H1 (cell line): ENCODE data around the gene DLG4. TPM values are rescaled to one million over a fixed set of nuclear protein-coding genes. Genes with fewer than 3 reads are reported as not detected.

Source experiments
- CTCF ChIA-PET: fragments of 300-600 bp; sonication (Branson Sonifier 250); formaldehyde crosslinking; loops from one replicate; lab custom pipeline; 2021; ENCODE audit not compliant: partially characterized antibody; lab: Charles Lee
- POLR2A ChIA-PET: fragments of 300-600 bp; sonication (Branson Sonifier 250); formaldehyde crosslinking; loops from one replicate; lab custom pipeline; 2021; ENCODE audit warnings: inconsistent platforms; ENCODE audit not compliant: partially characterized antibody; lab: Charles Lee
- DNase-seq, 2 experiments: peaks; one replicate each; pipeline versions ENCODE4 v3.0.0 to v3.0.0-alpha.2; 2010 to 2022; ENCODE audit warnings: low spot score in 2 of 2, low read depth in 1 of 2, mixed read lengths in 1 of 2
- FAIRE-seq: peaks from 2 replicates; lab custom pipeline; 2011; peaks lifted over from hg19 to GRCh38; lab: Jason Lieb, UNC
- H2AFZ ChIP-seq: 2 replicates; pipeline ENCODE4 v1.8.1; 2012; ENCODE audit warnings: low read length, inconsistent platforms
- H2AK5ac ChIP-seq: 2 replicates; pipeline ENCODE4 v1.6.1; 2013; ENCODE audit warnings: low read depth, low read length
- H2BK120ac ChIP-seq: replicated peaks from 2 replicates; pipeline ENCODE3; 2013; ENCODE audit warnings: low read depth, low read length, inconsistent platforms
- H2BK12ac ChIP-seq: 2 replicates; pipeline ENCODE4 v1.6.1; 2013; ENCODE audit warnings: low read depth, low read length
- H2BK15ac ChIP-seq: 2 replicates; pipeline ENCODE4 v1.6.1; 2013; ENCODE audit warnings: low read length
- H2BK20ac ChIP-seq: 2 replicates; pipeline ENCODE4 v1.6.1; 2013; ENCODE audit warnings: low read length
- H2BK5ac ChIP-seq: 2 replicates; pipeline ENCODE4 v1.6.1; 2013; ENCODE audit warnings: low read depth, low read length
- H3K14ac ChIP-seq: 2 replicates; pipeline ENCODE4 v1.6.1; 2013; ENCODE audit warnings: inconsistent platforms; ENCODE audit not compliant: insufficient read length
- H3K18ac ChIP-seq: 2 replicates; pipeline ENCODE4 v1.6.1; 2013; ENCODE audit warnings: low read length; ENCODE audit errors: extremely low read depth
- H3K23ac ChIP-seq: 2 replicates; pipeline ENCODE4 v1.6.1; 2013; ENCODE audit warnings: inconsistent platforms; ENCODE audit not compliant: insufficient read length
- H3K23me2 ChIP-seq: 2 replicates; pipeline ENCODE4 v1.6.1; 2013; ENCODE audit warnings: low read depth, low read length
- H3K27ac ChIP-seq: 2 replicates; pipeline ENCODE4 v1.6.1; 2011; ENCODE audit warnings: low read depth, low read length, inconsistent platforms
- H3K27me3 ChIP-seq, 4 experiments: replicated peaks in 1 of 4; 1 replicate in 1 of 4; 2 replicates in 3 of 4; pipeline versions ENCODE4 v1.6.1 to v1.8.1; 2011 to 2013; ENCODE audit warnings: low read length in 3 of 4, mild to moderate bottlenecking in 3 of 4, inconsistent platforms in 2 of 4, mixed read lengths in 2 of 4, moderate library complexity in 1 of 4; ENCODE audit not compliant: control insufficient read depth in 3 of 4, insufficient read depth in 3 of 4; ENCODE audit errors: extremely low read depth in 1 of 4
- H3K36me3 ChIP-seq, 4 experiments: 2 replicates each; pipeline versions ENCODE4 v1.6.1 to v1.8.1; 2011 to 2013; ENCODE audit warnings: mild to moderate bottlenecking in 4 of 4, low read length in 3 of 4, moderate library complexity in 2 of 4, control low read depth in 1 of 4, inconsistent platforms in 1 of 4; ENCODE audit not compliant: insufficient read depth in 4 of 4, control insufficient read depth in 2 of 4
- H3K4ac ChIP-seq: replicated peaks from 2 replicates; pipeline ENCODE3; 2013; ENCODE audit warnings: low read length, low read depth, mixed read lengths, inconsistent platforms; ENCODE audit not compliant: insufficient read length
- H3K4me1 ChIP-seq, 4 experiments: replicated peaks in 1 of 4; 1 replicate in 1 of 4; 2 replicates in 3 of 4; pipeline versions ENCODE4 v1.6.1 to v1.8.1; 2011 to 2013; ENCODE audit warnings: low read length in 3 of 4, inconsistent platforms in 2 of 4, mixed read lengths in 1 of 4; ENCODE audit not compliant: insufficient read depth in 4 of 4, control insufficient read depth in 3 of 4
- H3K4me2 ChIP-seq, 2 experiments: 2 replicates each; pipeline versions ENCODE4 v1.6.1 to v1.8.1; 2011 to 2013; ENCODE audit warnings: low read depth in 2 of 2, low read length in 2 of 2, control low read depth in 1 of 2, inconsistent platforms in 1 of 2, mild to moderate bottlenecking in 1 of 2; ENCODE audit not compliant: insufficient read depth in 1 of 2
- H3K4me3 ChIP-seq, 4 experiments: fragments of 200-600, 300-600 bp in 1 of 4; sonication (generic), shearing (Covaris generic), sonication (Bioruptor Twin) in 1 of 4; 2 replicates each; pipeline versions ENCODE4 v1.5.1 to v1.8.1; 2011 to 2016; ENCODE audit warnings: low read length in 4 of 4, low read depth in 3 of 4, control low read depth in 2 of 4, inconsistent platforms in 2 of 4, mild to moderate bottlenecking in 2 of 4, mixed read lengths in 1 of 4, moderate library complexity in 1 of 4; ENCODE audit not compliant: insufficient read depth in 2 of 4; ENCODE audit errors: extremely low read depth in 1 of 4
- H3K56ac ChIP-seq: replicated peaks from 2 replicates; pipeline ENCODE3; 2013; ENCODE audit warnings: low read depth, mild to moderate bottlenecking, mixed read lengths, low read length, inconsistent platforms; ENCODE audit not compliant: insufficient read length
- H3K79me1 ChIP-seq: 2 replicates; pipeline ENCODE4 v1.6.1; 2013; ENCODE audit warnings: low read depth, low read length, control low read depth
- H3K79me2 ChIP-seq, 2 experiments: 2 replicates each; pipeline versions ENCODE4 v1.6.1 to v1.8.1; 2012 to 2013; ENCODE audit warnings: low read length in 2 of 2, mild to moderate bottlenecking in 2 of 2, inconsistent platforms in 1 of 2; ENCODE audit not compliant: insufficient read depth in 2 of 2, control insufficient read depth in 1 of 2
- H3K9ac ChIP-seq, 4 experiments: replicated peaks in 1 of 4; 1 replicate in 1 of 4; 2 replicates in 3 of 4; pipeline versions ENCODE4 v1.6.1 to v1.8.1; 2011 to 2013; ENCODE audit warnings: low read depth in 3 of 4, low read length in 3 of 4, control low read depth in 2 of 4, mild to moderate bottlenecking in 2 of 4, moderate library complexity in 2 of 4, inconsistent platforms in 1 of 4; ENCODE audit errors: extremely low read depth in 1 of 4
- H3K9me3 ChIP-seq, 2 experiments: 2 replicates each; pipeline versions ENCODE4 v1.6.1 to v1.8.1; 2012 to 2013; ENCODE audit warnings: mild to moderate bottlenecking in 2 of 2, moderate library complexity in 2 of 2, control low read depth in 1 of 2, inconsistent platforms in 1 of 2, low read depth in 1 of 2, low read length in 1 of 2, mixed read lengths in 1 of 2; ENCODE audit not compliant: insufficient read depth in 2 of 2
- H4K20me1 ChIP-seq, 2 experiments: replicated peaks in 1 of 2; 2 replicates each; pipeline versions ENCODE3 to v1.8.1; 2011 to 2013; ENCODE audit warnings: inconsistent platforms in 2 of 2, low read length in 2 of 2, mild to moderate bottlenecking in 1 of 2; ENCODE audit not compliant: insufficient read depth in 2 of 2, control insufficient read depth in 1 of 2
- H4K5ac ChIP-seq: 2 replicates; pipeline ENCODE4 v1.6.1; 2013; ENCODE audit warnings: low read length, low read depth, mixed read lengths, inconsistent platforms; ENCODE audit not compliant: insufficient read length
- H4K8ac ChIP-seq: 2 replicates; pipeline ENCODE4 v1.8.0; 2013; ENCODE audit warnings: mild to moderate bottlenecking, moderate library complexity, low read length, inconsistent platforms; ENCODE audit not compliant: insufficient read depth; ENCODE audit errors: extremely low read depth
- H4K91ac ChIP-seq: replicated peaks from 2 replicates; pipeline ENCODE3; 2013; ENCODE audit warnings: low read length, mixed read lengths, inconsistent platforms; ENCODE audit not compliant: insufficient read length
- BCL11A ChIP-seq, 2 experiments: IDR thresholded peaks; one replicate each; pipeline ENCODE4 v1.6.1; 2011; ENCODE audit warnings: low read depth in 2 of 2, low read length in 2 of 2, mild to moderate bottlenecking in 2 of 2
- CHD2 ChIP-seq: IDR thresholded peaks from 2 replicates; pipeline ENCODE4 v1.6.1; 2012; ENCODE audit warnings: low read length, improper control_type of control experiment
- MAFK ChIP-seq: IDR thresholded peaks from 2 replicates; pipeline ENCODE4 v1.6.1; 2012; ENCODE audit warnings: low read depth, mild to moderate bottlenecking, improper control_type of control experiment, low read length
- POLR2AphosphoS5 ChIP-seq: IDR thresholded peaks from 2 replicates; pipeline ENCODE4 v1.6.1; 2011; ENCODE audit warnings: low read depth, low read length
- TAF7 ChIP-seq: optimal IDR thresholded peaks from 2 replicates; pipeline ENCODE3; 2011; ENCODE audit warnings: low read depth, mild to moderate bottlenecking, inconsistent platforms, low read length, moderate library complexity, borderline replicate concordance
- WGBS, 2 experiments: shearing (Covaris generic) in 1 of 2; methylation state at CpG; one replicate each; pipeline versions ENCODE4 v1.1.6 to v1.1.7; 2013 to 2015; ENCODE audit warnings: low lambda C conversion rate in 2 of 2, mixed read lengths in 2 of 2, inconsistent platforms in 1 of 2, low coverage in 1 of 2, missing lambda C conversion rate in 1 of 2; ENCODE audit not compliant: insufficient replicate concordance in 2 of 2, insufficient coverage in 1 of 2, insufficient read length in 1 of 2; ENCODE audit errors: extremely low coverage in 1 of 2, missing lambda C conversion rate in 1 of 2; 5-methylcytosine and 5-hydroxymethylcytosine counted together
- polyA plus RNA-seq, 7 experiments: library from polyadenylated mRNA; depleted of rRNA in 3 of 7; stranded (reverse) in 5 of 7; unstranded in 2 of 7; fragments of >200 nt in 5 of 7; fragments of 200-250 nt in 2 of 7; gene quantifications; 1 replicate in 5 of 7; 2 replicates in 1 of 7; 4 replicates in 1 of 7; pipeline versions ENCODE4 v1.2.1 to v1.2.3, GENCODE V29; 2011 to 2013; ENCODE audit warnings: missing spikeins in 2 of 7, mixed read lengths in 2 of 7
- total RNA-seq: library from RNA; stranded (reverse); fragmentation: NEBNext Ultra II Directional; extraction: Animal tissue kit (Norgen Biotek cat#: 25700); gene quantifications from 2 replicates; pipeline ENCODE4 v1.2.1, GENCODE V29; 2021
- TF ChIP-seq, protein P1 (sequence below): IDR thresholded peaks from 2 replicates; pipeline ENCODE4 v1.6.1; 2012; ENCODE audit warnings: low read length, inconsistent platforms
- TF ChIP-seq, protein P2 (sequence below), 3 experiments: IDR thresholded peaks; 1 replicate in 2 of 3; 2 replicates in 1 of 3; pipeline versions ENCODE4 v1.5.1 to v1.6.1; 2011; ENCODE audit warnings: low read length in 3 of 3, mild to moderate bottlenecking in 3 of 3, inconsistent platforms in 2 of 3, low read depth in 1 of 3, moderate library complexity in 1 of 3; ENCODE audit not compliant: insufficient read depth in 1 of 3; ENCODE audit errors: control extremely low read depth in 1 of 3

DLG4 gene
- total and polyA plus RNA-seq, 2 of the 8 experiments (the other 6 are each of a cell fraction or from before 2014, with no cell fraction given), result 18.9 to 45.9 TPM

DNA sequence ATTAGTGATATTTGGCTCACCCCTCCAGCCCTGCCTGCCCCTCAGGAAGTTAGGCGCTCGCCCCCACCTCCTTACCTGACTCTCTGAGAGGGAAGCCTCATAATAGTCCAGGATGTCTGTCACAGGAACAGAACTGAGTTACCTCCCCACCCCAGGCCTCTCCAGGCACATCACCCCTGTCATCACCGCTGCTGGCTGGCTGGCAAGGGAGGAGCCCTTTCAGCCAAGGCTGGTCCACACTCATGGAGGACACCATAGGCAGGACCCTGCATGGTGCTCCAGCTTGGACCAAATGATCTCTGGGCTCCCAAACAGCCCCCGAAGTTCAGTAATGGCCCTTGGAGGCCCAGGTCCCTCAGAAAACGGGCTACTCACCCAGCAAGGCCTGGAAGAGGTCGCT is 1.5 kb downstream of the DLG4 start:
- peak overlapping the region; percentile 48 for H3K18ac ChIP-seq
- H3K27ac ChIP-seq, result no peak overlapping the region
- DNase-seq (no peak), FAIRE-seq (no peak)
- no peak overlapping the region for H3K14ac ChIP-seq
- ChIA-PET POLR2A (interaction anchor here (1.0 to 10.7 kb wide), 11 partner anchors 9 to 95 kb away, joined by 3 to 386 read pairs (median 8); partner anchors contain the start of genes CLDN7, CTDNEP1, DVL2 and ELP5), CTCF (interaction anchor here (4.3 kb wide), 1 partner anchor 79 kb away, joined by 18 read pairs; no protein-coding TSS in a partner anchor)
- no peak overlapping the region for H2BK20ac ChIP-seq
- H2BK5ac ChIP-seq, result peak overlapping the region; percentile 1; the same call in 1 of the 2 replicates
- H4K5ac ChIP-seq, result no peak overlapping the region
- no peak overlapping the region for H2BK120ac ChIP-seq
- H3K79me2 ChIP-seq, result peaks cover 0 to 15% of the 10 kb centered on the region in 2 experiments; a peak in 2 of 4 replicates
- H2BK12ac ChIP-seq, result peak overlapping the region; percentile 92; the same call in 1 of the 2 replicates
- no peaks in the 10 kb centered on the region; the same call in 1 of the 2 replicates for H3K79me1 ChIP-seq
- H3K23me2 ChIP-seq, result peaks cover 23% of the 10 kb centered on the region; the same call in 1 of the 2 replicates
- no peaks in the 10 kb centered on the region for H3K9me3 ChIP-seq
- peaks cover 9 to 14% of the 10 kb centered on the region in 2 experiments for H4K20me1 ChIP-seq
- H3K4me2 ChIP-seq, result peak overlapping the region; percentile 68 to 69
- no peaks in the 10 kb centered on the region for H3K27me3 ChIP-seq
- H2BK15ac ChIP-seq, result peak overlapping the region; percentile 61; the same call in 1 of the 2 replicates
- H3K4me3 ChIP-seq, result peak overlapping the region in 3 of 4 experiments; percentile 13 to 75 (median 15); a peak in 3 of 8 replicates
- 74% methylated on average over 6 of the region's 6 CpGs; no CpG with 5 or more reads in 1 of the 2 experiments for WGBS, 2 experiments
- no peak overlapping the region for H2AFZ ChIP-seq
- H3K4me1 ChIP-seq, result peaks cover 6 to 41% (median 22%) of the 10 kb centered on the region in 4 experiments
- no peak overlapping the region for H3K56ac ChIP-seq
- H3K9ac ChIP-seq, result no peak overlapping the region
- no peak overlapping the region for H3K23ac ChIP-seq
- no peak overlapping the region for H2AK5ac ChIP-seq
- H3K36me3 ChIP-seq, result peaks cover 6 to 15% (median 10%) of the 10 kb centered on the region in 4 experiments; a peak in 6 of 8 replicates
- peak overlapping the region; percentile 71 for H4K91ac ChIP-seq
- H3K4ac ChIP-seq, result no peak overlapping the region
- H4K8ac ChIP-seq, result no peak overlapping the region
- no peak for TF ChIP-seq TAF7
- TF ChIP-seq POLR2AphosphoS5, result no peak
- TF ChIP-seq, protein P1, sequence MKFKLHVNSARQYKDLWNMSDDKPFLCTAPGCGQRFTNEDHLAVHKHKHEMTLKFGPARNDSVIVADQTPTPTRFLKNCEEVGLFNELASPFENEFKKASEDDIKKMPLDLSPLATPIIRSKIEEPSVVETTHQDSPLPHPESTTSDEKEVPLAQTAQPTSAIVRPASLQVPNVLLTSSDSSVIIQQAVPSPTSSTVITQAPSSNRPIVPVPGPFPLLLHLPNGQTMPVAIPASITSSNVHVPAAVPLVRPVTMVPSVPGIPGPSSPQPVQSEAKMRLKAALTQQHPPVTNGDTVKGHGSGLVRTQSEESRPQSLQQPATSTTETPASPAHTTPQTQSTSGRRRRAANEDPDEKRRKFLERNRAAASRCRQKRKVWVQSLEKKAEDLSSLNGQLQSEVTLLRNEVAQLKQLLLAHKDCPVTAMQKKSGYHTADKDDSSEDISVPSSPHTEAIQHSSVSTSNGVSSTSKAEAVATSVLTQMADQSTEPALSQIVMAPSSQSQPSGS, result no peak
- TF ChIP-seq BCL11A (IDR thresholded peaks at IDR 0.05; ENCODE audit: low read depth in 2 of 2, low read length in 2 of 2), result no peak
- no peak for TF ChIP-seq CHD2
- no peak for TF ChIP-seq MAFK
- TF ChIP-seq, protein P2, sequence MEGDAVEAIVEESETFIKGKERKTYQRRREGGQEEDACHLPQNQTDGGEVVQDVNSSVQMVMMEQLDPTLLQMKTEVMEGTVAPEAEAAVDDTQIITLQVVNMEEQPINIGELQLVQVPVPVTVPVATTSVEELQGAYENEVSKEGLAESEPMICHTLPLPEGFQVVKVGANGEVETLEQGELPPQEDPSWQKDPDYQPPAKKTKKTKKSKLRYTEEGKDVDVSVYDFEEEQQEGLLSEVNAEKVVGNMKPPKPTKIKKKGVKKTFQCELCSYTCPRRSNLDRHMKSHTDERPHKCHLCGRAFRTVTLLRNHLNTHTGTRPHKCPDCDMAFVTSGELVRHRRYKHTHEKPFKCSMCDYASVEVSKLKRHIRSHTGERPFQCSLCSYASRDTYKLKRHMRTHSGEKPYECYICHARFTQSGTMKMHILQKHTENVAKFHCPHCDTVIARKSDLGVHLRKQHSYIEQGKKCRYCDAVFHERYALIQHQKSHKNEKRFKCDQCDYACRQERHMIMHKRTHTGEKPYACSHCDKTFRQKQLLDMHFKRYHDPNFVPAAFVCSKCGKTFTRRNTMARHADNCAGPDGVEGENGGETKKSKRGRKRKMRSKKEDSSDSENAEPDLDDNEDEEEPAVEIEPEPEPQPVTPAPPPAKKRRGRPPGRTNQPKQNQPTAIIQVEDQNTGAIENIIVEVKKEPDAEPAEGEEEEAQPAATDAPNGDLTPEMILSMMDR (IDR thresholded peaks at IDR 0.05; ENCODE audit: control extremely low read depth in 1 of 3, insufficient read depth in 1 of 3, low read depth in 1 of 3, low read length in 3 of 3), result no peak
